Thoracic aorta (tissue), 2 donors: Measurements from ENCODE around the gene TGM1. TPM values are rescaled to one million over a fixed set of nuclear protein-coding genes. Genes with fewer than 3 reads are reported as not detected.

Source experiments
- ATAC-seq: fragments of 150-250 bp; one replicate; pipeline ENCODE4 v1.8.0; 2017; ENCODE audit warnings: low read depth; ENCODE audit not compliant: insufficient number of reproducible peaks, low FRiP score
- DNase-seq: peaks from one replicate; pipeline ENCODE4 v3.0.0-alpha.2; 2020; ENCODE audit warnings: low spot score
- H3K27ac ChIP-seq, 2 donors: fragments of 200-600 bp; sonication (generic); 1 replicate in 1 of 2; 2 replicates in 1 of 2; pipeline ENCODE4 v1.5.1; 2016; ENCODE audit warnings: mild to moderate bottlenecking in 2 of 2, moderate library complexity in 2 of 2
- H3K27me3 ChIP-seq: fragments of 200-600 bp; sonication (generic); replicated peaks from 2 replicates; pipeline ENCODE4 v1.6.0; 2016; ENCODE audit warnings: mild to moderate bottlenecking; ENCODE audit not compliant: insufficient read depth
- H3K36me3 ChIP-seq: fragments of 200-600 bp; sonication (generic); one replicate; pipeline ENCODE4 v1.5.1; 2016
- H3K4me1 ChIP-seq, 2 donors: fragments of 200-600 bp; sonication (generic); 1 replicate in 1 of 2; 2 replicates in 1 of 2; pipeline versions ENCODE4 v1.5.1 to v1.6.0; 2016; ENCODE audit warnings: low read depth in 2 of 2, mild to moderate bottlenecking in 1 of 2; ENCODE audit not compliant: control insufficient read depth in 1 of 2
- H3K4me3 ChIP-seq: fragments of 200-600 bp; sonication (generic); 2 replicates; pipeline ENCODE4 v1.5.1; 2016; ENCODE audit warnings: mild to moderate bottlenecking
- H3K9me3 ChIP-seq: fragments of 200-600 bp; sonication (generic); 2 replicates; pipeline ENCODE4 v1.5.1; 2016
- total RNA-seq, 2 donors: library from RNA; depleted of rRNA; stranded (reverse); fragments of >200 nt; gene quantifications; one replicate each; pipeline versions ENCODE4 v1.1.0 to v1.2.3, GENCODE V29; 2016
- TF ChIP-seq, protein P1 (sequence below): fragments of 200-600 bp; sonication (generic); IDR thresholded peaks from one replicate; pipeline ENCODE4 v1.5.1; 2019; ENCODE audit warnings: antibody characterized with exemption

The TGM1 gene
- total RNA-seq, 2 donors from 2014 or later, result 0.21 TPM; not detected in 1

DNA sequence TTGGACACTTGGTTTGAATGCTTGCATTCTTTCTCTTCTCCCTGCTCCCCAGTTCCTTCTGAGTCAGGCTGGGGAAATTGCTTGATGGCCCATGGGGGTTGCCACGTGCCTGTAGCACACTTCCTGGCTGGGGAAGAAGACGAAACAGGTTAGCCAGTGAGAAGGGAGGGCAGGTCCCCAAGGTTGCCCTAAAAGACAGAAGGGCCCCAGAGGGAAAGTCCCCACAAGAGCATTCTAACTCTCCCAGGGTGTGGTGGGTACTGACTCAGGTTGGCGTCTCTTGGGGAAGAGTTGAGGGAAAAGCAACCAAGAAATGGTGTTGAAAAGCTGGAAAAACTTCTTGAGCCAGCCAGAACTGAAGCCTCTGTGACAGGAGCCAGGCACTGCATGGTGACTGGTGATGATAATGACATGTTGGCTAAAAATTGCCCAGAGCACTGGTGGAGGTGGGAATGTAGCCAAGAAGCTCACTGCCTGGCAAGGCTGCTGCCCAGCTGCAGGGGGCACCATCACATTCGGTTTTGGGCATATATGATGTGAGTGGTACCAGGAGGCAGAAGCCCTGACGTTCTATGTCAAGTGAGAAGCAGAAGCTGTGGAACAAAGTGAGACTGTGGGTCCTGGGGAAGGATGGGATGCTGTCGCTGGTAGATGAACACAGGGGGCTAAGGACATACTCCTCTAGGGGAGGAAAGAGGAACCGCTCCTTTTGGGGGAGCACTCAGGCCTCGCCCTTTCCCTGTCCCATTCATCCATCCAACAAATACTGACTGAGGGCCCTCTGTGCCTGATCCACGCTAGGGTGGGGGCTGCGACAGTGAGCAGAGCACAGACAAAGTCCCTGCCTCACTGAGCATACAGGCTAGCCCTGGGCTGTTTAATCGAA is 16.6 kb upstream of the TGM1 start:
- H3K27me3 ChIP-seq, result no peaks in the 10 kb centered on the region
- ATAC-seq (no peak), DNase-seq (no peak)
- H3K4me3 ChIP-seq, result no peak overlapping the region
- H3K4me1 ChIP-seq, result no peaks in the 10 kb centered on the region
- no peak overlapping the region for H3K27ac ChIP-seq
- no peaks in the 10 kb centered on the region for H3K9me3 ChIP-seq
- TF ChIP-seq, protein P1, sequence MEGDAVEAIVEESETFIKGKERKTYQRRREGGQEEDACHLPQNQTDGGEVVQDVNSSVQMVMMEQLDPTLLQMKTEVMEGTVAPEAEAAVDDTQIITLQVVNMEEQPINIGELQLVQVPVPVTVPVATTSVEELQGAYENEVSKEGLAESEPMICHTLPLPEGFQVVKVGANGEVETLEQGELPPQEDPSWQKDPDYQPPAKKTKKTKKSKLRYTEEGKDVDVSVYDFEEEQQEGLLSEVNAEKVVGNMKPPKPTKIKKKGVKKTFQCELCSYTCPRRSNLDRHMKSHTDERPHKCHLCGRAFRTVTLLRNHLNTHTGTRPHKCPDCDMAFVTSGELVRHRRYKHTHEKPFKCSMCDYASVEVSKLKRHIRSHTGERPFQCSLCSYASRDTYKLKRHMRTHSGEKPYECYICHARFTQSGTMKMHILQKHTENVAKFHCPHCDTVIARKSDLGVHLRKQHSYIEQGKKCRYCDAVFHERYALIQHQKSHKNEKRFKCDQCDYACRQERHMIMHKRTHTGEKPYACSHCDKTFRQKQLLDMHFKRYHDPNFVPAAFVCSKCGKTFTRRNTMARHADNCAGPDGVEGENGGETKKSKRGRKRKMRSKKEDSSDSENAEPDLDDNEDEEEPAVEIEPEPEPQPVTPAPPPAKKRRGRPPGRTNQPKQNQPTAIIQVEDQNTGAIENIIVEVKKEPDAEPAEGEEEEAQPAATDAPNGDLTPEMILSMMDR, result no peak
- no peaks in the 10 kb centered on the region for H3K36me3 ChIP-seq

DNA sequence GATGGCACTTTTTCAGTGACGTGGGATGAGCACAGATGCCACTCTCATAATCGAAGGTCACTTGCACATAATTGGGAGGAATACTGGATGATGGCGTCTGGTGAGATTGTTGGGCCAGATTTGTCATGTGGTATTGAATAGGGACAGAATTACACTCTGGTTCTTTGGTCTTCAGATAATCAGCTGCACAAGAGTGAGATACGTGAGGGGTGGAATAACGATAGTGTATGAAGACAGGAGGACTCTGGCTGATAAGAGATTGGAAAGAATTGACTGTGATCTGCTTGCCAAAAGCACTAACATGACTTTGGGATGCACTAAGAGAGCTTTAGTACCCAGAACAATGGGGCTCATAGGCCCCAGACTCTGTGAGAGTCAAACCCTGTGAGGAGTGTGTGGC is 15.4 kb upstream of the TGM1 start:
- H3K4me1 ChIP-seq, result no peaks in the 10 kb centered on the region
- H3K27me3 ChIP-seq, result no peaks in the 10 kb centered on the region
- H3K27ac ChIP-seq, result no peak overlapping the region
- ATAC-seq (no peak), DNase-seq (no peak)
- no peaks in the 10 kb centered on the region for H3K9me3 ChIP-seq
- H3K4me3 ChIP-seq, result no peak overlapping the region
- TF ChIP-seq, protein P1, result no peak
- H3K36me3 ChIP-seq, result no peaks in the 10 kb centered on the region

DNA sequence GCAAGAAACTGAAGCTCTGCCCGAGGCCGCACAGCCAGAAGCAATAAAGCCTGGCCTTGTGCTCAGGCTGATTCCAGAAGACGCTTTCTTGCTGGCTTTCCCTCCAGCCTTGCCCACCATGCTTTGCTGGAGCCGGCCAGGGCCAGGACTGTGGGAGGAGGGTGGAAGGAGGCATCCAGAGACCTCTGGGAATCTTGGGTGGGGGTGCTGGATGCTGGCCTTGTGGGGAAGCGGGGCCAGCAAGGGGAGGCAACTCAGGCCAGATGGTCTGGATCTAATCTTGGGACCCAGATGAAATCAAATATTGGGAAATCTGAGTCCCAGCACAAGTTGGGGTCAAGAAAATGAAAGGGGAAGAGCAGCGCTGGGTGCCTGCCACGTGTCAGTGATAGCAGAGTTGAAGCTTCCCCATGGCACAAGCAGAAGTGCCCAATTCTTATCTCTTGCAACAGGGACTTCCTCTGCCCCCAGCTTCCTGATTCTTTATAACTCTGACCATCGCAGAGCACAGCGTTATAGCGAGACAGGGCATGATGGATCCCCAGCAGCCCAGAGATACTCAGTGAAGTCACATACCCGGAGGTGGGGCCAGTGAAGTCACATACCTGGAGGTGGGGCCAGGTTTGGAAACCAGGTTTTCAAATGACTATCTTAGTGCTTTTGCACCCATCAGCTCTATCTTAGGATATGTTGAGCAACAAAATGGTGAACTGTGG is 14.8 kb upstream of the TGM1 start:
- TF ChIP-seq, protein P1, result no peak
- no peak for DNase-seq
- Histone ChIP-seq H3K36me3 (no peaks in the 10 kb centered on the region), H3K4me1 (no peaks in the 10 kb centered on the region), H3K27me3 (no peaks in the 10 kb centered on the region), H3K27ac (no peak overlapping the region), H3K4me3 (no peak overlapping the region), H3K9me3 (no peaks in the 10 kb centered on the region)
- no peak for ATAC-seq

DNA sequence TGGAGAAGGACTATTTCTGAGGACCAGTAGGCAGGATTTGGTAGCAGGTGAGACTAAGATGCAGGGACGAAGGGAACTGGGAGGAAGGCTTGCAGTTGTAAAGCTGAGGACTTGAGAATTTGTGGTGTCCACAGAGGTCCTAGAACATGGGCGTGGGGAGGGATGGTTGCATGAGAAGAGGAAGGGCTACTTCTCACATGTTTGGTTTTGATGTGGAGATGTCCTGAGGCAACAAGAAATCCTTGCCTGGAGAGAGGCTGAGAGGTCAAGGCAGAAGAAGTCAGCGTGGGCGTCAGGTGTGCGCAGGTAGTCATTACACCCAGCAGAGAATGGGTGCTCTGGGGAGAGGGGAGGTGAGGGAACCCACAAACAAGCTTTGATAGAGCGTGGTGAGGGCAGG is 14.1 kb upstream of the TGM1 start:
- no peaks in the 10 kb centered on the region for H3K9me3 ChIP-seq
- no peak overlapping the region for H3K27ac ChIP-seq
- no peaks in the 10 kb centered on the region for H3K36me3 ChIP-seq
- H3K27me3 ChIP-seq, result no peaks in the 10 kb centered on the region
- TF ChIP-seq, protein P1, result no peak
- DNase-seq, result no peak
- no peak for ATAC-seq
- H3K4me3 ChIP-seq, result no peak overlapping the region
- peaks cover 0 to under 1% of the 10 kb centered on the region in 2 donors for H3K4me1 ChIP-seq

DNA sequence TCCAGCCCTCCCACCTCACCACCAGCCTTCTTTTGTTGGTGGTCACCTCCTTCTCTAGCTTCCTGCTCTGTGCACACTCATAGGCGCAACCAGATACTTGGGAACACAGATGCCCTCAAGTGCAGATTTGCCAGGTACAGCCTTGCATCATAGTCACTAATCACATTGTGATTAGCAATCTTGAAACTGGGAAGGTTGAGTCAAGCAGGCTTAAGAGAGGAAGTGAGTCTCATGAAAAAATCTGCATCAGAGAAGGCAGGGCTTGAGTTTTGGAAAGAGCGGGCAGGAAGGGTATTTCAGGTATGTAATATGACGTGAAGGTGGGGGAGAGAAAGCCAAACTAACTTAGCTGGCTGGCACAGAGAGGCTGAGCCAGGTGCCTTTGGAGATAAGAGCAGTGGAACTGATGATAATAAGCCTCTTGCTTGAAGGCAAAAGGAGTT is 11.1 kb upstream of the TGM1 start:
- no peaks in the 10 kb centered on the region for H3K9me3 ChIP-seq
- H3K27ac ChIP-seq, result peak overlapping the region in 1 of 2 donors; percentile 6
- DNase-seq, result no peak
- H3K36me3 ChIP-seq, result no peaks in the 10 kb centered on the region
- H3K27me3 ChIP-seq, result no peaks in the 10 kb centered on the region
- no peak for ATAC-seq
- no peak overlapping the region for H3K4me3 ChIP-seq
- H3K4me1 ChIP-seq, result peaks cover 3 to 9% of the 10 kb centered on the region in 2 donors
- TF ChIP-seq, protein P1, result no peak
